Erythroblast (primary cell): Measurements from ENCODE around the gene ZNF774.

Source experiments
- DNase-seq, 2 experiments: peaks; one replicate each; lab custom pipeline; 2025; lab: John Stamatoyannopoulos, UW
- GATA1 ChIP-seq: IDR thresholded peaks from 2 replicates; pipeline ENCODE4 v1.6.1; 2011; ENCODE audit warnings: low read depth, mild to moderate bottlenecking, control low read depth, low read length, moderate library complexity
- POLR2A ChIP-seq: IDR thresholded peaks from 2 replicates; pipeline ENCODE4 v1.6.1; 2011; ENCODE audit warnings: mild to moderate bottlenecking, low read length

Gene ZNF774

GRCh38 chr15:90388462-90389380 lies 36.6 kb downstream of the ZNF774 start:
- no peak for TF ChIP-seq GATA1
- TF ChIP-seq POLR2A, result no peak
- peak; percentile 59 to 67 for DNase-seq

GRCh38 chr15:90389513-90389912 lies 37.4 kb downstream of the ZNF774 start:
- TF ChIP-seq GATA1, result no peak
- TF ChIP-seq POLR2A, result no peak

GRCh38 chr15:90393040-90393439 lies 41.0 kb downstream of the ZNF774 start:
- DNase-seq, result no peak
- no peak for TF ChIP-seq GATA1
- TF ChIP-seq POLR2A, result no peak

More at GRCh38 chr15:90389513-90389912, 37.4 kb downstream of the ZNF774 start:
- DNase-seq, result no peak

- DNase-seq, result no peak
- TF ChIP-seq POLR2A (no peak), GATA1 (no peak)
Observed at GRCh38 chr15:90394074-90394473, 42.0 kb downstream of the ZNF774 start.

GRCh38 chr15:90394748-90395442 lies 42.8 kb downstream of the ZNF774 start:
- DNase-seq, result no peak
- no peak for TF ChIP-seq GATA1
- TF ChIP-seq POLR2A, result no peak

- TF ChIP-seq POLR2A, result no peak
- TF ChIP-seq GATA1, result no peak
- DNase-seq, result no peak
Observed at GRCh38 chr15:90396321-90396720, 44.2 kb downstream of the ZNF774 start.

GRCh38 chr15:90400005-90400758 lies 48.1 kb downstream of the ZNF774 start:
- TF ChIP-seq POLR2A (no peak), GATA1 (no peak)
- no peak for DNase-seq

GRCh38 chr15:90400759-90401314 lies 48.8 kb downstream of the ZNF774 start:
- peak; percentile 62 for DNase-seq
- TF ChIP-seq POLR2A (no peak), GATA1 (no peak)

GRCh38 chr15:90401495-90401894 lies 49.4 kb downstream of the ZNF774 start:
- TF ChIP-seq POLR2A, result no peak
- TF ChIP-seq GATA1, result no peak
- peak in 1 of 2 experiments; percentile 11 for DNase-seq

GRCh38 chr15:90402223-90402622 lies 50.1 kb downstream of the ZNF774 start:
- no peak for DNase-seq

GRCh38 chr15:90402767-90403166 lies 50.7 kb downstream of the ZNF774 start:
- TF ChIP-seq GATA1 (no peak), POLR2A (no peak)

More at GRCh38 chr15:90402223-90402622, 50.1 kb downstream of the ZNF774 start:
- no peak for TF ChIP-seq GATA1
- no peak for TF ChIP-seq POLR2A

GRCh38 chr15:90405055-90405607 lies 53.0 kb downstream of the ZNF774 start:
- no peak for TF ChIP-seq GATA1
- TF ChIP-seq POLR2A, result no peak
- DNase-seq, result no peak

More at GRCh38 chr15:90402767-90403166, 50.7 kb downstream of the ZNF774 start:
- no peak for DNase-seq

GRCh38 chr15:90407336-90407735 lies 55.3 kb downstream of the ZNF774 start:
- DNase-seq, result no peak
- TF ChIP-seq POLR2A, result no peak
- no peak for TF ChIP-seq GATA1
